ENCODE data around the gene PTGES2.

Gene PTGES2

DNA sequence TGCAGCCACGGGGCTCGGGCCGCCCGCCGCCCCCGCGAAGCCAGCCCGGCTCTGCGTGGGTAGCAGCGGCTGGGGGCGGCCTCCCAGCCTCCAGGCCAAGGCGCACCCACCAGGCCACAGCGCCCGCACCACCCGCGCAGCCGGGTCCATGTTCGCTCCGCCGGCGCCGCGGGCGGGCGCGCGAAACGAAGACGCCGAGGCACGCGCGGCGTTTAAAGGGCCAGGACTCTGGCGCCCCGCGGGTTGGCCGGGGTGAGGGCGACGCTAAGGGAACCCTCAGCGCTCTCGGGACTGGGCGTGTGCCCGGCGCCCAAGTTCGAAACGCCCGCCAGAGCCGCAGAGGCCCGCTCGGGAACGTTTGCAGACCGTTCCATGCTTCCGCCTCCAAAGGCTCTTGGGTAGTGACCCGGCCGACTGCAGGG is at the start of gene PTGES2:
Gene PTGES2 (minus strand): TSS at position 162 of the 422 bp plus-strand sequence. CDS start 12 bp downstream, at position 150.
- peak; percentile 77 for DNase-seq

DNA sequence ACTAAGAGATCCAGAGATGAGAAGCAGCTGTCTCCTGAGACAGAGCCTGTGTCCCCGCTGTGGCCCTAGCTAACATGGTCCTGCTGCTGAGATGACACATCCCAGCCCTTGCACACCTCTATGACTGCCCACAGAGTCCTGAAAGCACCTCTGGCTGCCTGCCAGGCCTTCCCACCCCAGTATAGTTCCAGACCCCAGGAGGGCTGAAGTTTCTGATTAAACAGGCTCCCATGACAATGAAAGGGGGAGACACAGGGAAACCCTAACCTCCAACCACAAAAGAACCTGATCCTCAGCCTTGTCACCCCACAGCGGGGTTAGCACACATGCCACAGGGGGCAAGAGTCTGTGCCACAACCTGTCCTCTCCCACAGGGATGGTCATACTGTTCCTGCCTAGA is 48.2 kb upstream of the PTGES2 start:
- no peak for DNase-seq

DNA sequence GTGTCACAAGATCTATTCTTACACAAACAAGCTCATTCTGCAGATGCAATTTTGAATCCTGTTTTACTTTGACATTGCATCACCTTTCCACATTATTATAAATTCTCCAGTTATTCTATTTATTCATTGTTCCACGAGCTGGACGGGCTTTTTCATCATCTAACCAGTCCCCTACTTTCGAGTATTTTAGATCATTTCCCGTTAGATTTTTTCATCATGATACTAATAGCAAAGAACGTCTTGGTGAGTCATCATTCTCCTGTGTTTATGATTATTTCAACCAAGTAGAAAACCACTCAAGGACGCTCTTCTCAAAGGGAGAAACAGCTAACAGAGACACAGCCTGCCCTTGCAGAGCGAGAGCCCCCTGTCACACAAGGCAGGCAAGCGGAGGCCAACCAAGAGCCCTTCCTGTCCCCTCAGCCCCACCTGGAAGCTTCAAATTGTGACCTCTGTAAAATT is 47.6 kb upstream of the PTGES2 start:
- no peak for DNase-seq

DNA sequence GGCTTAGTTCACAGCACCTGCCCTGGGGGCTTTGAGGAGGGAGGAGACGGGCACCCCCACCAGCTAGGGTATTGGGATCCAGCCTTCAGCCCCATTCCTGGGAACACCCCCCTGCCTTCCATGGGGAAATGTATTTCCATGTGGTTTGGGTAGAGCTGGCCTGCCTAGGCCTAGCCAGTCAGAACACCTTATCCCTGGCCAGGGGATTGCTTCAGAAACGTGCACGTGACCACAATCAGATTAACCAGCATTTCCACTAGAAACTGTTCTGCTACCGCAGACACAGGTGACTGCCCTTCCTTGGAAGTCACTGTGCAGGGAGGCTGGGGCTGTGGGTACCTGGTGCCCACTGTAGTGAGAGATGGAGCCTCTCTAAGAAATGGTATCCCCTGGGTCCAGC is 46.5 kb upstream of the PTGES2 start:
- no peak for DNase-seq

DNA sequence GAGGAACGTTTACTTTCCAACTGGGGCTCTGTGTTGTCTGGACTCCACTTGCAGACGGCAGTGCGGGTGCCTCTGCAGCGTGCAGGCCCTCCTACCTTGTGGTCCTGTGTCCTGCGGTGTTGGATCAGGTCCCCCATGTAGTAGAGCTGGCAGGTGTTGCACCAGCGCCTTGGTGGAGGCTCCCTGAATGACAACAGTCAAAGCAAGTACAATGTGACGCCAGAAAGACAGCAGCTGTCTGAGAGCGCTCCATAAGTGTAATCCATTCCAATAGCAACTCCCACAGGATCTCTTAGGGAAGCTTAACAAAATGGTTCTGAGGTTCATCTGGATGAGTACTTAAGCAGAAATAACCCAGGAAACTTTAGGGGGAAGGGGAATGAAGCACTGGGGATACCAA is 42.4 kb upstream of the PTGES2 start:
- no peak for DNase-seq

DNA sequence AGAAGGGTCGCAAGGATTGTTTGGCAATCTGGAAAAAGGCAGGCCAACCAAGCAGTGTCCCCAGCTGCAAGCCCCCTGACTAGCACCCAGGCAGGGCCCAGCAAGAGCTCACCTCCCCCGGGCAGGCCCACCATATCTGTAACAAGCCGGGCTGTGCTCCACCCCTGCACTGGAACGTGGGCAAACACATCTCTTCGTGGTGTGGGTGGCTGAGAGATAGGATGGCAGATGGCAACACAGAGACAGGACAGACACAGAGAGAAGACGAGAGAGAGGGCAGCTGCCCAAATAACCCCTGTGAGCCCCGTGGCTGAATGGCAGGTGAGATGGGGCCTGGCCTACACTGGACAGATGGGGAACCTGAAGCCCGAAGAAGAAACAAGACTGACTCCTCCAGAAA is 42.0 kb upstream of the PTGES2 start:
- no peak for DNase-seq

GRCh38 chr9:128168731-128169308 is 41.3 kb upstream of the PTGES2 start:
- no peak for DNase-seq

DNA sequence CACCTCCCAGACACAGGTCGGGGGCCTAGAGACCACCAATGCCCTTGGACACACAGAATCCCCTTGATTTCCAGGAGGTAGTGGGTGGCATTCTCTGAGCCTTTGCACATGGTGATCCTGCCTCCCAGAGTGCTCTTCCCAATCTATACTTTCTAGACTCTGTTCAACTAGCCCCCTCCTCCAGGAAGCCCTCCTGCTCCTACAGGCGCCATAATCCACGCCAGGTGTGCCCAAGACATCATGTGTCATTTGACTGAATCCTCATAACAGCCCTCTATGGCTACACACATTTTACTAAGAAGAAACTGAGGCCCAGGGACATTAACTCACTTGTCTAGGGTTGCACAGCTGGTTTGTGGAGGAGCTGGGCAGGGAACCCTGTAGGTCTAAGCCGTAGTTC is 39.7 kb upstream of the PTGES2 start:
- no peak for DNase-seq

DNA sequence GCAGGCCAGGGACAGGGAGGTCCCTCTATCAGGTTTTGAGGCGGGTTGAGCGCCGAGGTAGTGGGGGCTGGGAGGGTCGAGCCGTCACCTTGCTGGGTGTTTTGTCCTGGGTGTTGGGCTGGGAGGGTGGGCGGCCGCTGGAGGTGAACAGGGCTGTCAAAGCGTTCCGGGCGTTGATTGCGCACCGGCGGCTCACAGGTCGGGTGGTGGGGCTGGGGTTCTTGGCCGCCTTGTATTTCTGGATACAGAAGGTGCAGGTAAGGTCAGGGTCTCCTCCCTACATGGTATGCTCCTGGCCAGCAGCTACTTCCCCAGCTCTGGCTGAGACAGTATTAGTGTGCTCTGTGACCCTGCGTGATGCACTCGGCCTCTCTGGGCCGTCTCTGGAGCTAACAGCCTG is 38.6 kb upstream of the PTGES2 start:
- no peak for DNase-seq

DNA sequence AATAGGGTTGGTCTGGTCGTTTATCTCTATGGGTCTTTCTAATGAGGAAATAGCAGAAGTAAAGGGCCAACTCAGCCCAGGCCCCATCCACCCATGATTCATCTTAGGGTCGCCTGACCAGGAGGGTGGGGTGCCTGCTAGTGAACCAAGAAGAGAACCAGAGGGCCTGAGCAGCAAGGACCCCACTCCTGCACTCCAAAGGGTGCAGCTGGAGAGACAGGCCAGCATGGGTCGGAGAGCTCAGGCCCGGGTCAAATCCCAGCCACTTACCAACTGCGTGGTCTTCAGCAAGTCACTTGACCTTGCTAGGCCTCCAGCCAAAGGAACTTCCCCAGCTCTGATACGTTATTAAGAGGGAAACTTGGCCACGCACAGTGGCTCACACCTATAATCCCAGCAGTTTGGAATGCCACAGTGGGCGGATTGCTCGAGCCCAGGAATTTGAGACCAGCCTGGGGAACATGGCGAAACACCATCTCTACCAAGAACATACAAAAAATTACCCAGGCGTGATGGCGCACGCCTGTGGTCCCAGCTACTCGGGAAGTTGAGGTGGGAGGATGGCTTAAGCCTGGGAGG is 36.9 kb upstream of the PTGES2 start:
- DNase-seq = no peak

- no peak for DNase-seq
Measured at GRCh38 chr9:128163523-128164306, 36.2 kb upstream of the PTGES2 start.

DNA sequence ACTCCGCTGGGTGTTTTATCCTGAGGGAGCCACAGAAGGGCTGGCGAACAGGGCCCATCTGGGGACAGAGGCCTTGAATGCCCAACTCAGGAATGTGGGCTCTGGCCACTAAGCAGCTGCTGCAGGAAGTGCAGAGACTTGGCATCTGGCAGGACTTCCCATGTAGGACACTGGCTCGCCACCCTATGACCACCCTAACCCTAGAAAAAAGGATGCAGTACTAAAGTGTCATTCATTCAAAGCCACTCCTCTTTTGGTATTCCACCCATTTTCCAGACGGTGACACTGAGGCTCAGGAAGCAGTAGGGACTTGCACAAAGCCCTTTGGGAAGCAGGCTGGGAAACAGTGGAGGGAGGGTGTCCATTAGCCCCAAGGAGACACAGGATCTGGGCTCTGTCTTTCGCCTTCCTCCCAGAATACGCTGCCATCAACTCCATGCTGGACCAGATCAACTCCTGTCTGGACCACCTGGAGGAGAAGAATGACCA is 35.5 kb upstream of the PTGES2 start:
- no peak for DNase-seq

- DNase-seq = no peak
Measured at GRCh38 chr9:128162215-128163026, 34.9 kb upstream of the PTGES2 start.

GRCh38 chr9:128161215-128161902 is 33.8 kb upstream of the PTGES2 start:
- DNase-seq = no peak

DNA sequence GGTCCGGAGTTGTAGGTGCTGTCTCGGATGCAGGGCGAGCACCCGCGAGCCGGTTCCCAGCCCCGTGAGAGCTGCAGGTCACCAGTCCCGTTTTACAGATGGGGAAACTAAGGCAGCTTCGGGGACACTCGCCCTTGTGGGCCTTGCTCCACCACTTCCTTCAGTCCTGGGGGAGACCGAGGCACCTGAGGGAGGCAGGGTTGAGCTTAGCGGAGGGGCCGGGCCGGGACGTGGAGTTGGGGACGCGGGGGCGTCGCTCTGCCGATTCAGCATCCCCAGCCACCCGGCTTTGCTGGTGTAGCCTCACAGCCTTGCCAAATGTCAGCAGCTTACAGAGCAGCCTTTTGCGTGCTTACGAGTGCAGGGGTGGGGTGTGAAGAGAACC is 33.1 kb upstream of the PTGES2 start:
- DNase-seq = peak; percentile 67

- peak; percentile 94 for DNase-seq
Measured at GRCh38 chr9:128159784-128160602, 32.5 kb upstream of the PTGES2 start, which contains the start of gene BBLN. TSS of gene BBLN (plus strand) at chr9:128160265. CDS start at chr9:128160408, 143 bp downstream.

DNA sequence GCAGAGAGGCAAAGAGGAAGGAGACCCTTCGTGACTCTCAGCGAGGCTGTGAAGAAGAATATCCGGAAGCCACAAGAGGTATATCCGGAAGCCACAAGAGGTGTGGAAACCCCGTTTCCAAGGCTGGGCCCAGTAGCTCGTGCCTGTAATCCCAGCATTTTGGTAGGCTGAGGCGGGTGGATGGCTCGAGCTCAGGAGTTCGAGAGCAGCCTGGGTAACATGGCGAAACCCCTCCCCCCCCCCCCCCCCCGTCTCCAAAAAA is 31.9 kb upstream of the PTGES2 start:
- peak; percentile 51 for DNase-seq

- no peak for DNase-seq
Measured at GRCh38 chr9:128155736-128156500, 28.4 kb upstream of the PTGES2 start.

DNA sequence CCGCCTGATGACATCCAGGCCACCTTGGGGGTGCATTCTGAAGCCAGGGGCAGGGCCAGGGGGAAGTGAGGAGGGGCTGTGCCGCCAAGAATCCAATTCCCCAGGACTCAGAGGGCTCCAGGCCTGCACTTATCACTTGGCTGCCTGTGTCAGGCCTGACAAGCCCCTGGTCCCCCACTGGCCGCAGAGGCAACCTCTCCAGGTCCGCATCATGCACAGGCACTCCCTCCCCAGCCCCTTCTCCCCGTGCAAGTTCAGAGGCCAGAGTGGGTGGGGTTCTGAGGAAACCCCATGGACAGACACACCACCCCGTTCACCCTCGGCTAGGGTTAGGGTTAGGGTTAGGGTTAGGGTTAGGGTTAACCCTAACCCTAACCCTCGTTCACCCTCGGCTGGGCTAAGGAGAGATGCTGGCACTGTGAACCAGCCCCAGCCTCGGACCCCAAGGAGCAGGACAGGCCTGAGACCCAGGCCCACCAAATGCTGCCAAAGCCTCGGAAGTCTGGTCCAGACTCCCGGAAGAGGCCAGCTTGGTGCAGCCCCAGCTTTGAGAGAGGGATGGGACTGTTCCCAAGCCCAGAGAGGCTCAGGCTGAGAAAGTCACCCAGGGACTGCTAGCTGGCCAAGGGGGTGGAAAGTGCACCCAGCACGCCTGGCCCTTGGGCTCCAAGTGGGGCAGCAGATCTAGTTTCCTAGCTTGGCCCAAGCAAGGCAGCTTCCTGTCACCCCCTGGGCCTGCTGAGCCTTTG is 26.6 kb upstream of the PTGES2 start:
- no peak for DNase-seq

Data from stimulated activated CD4-positive, alpha-beta T cell treated with anti-CD3 and anti-CD28 coated beads, Interleukin-4, amount 100 ng/mL, for 24 hours (primary cell).